NT2/D1 (cell line): Measurements from ENCODE around the gene CPA3.

Experiments used
- DNase-seq: peaks from one replicate; pipeline ENCODE4 v3.0.0-alpha.2; 2011; ENCODE audit warnings: low read depth, low spot score
- H3K27me3 ChIP-seq: 2 replicates; pipeline ENCODE4 v1.6.0; 2011; ENCODE audit warnings: mild to moderate bottlenecking; ENCODE audit not compliant: insufficient read length, insufficient read depth
- H3K36me3 ChIP-seq: 2 replicates; pipeline ENCODE4 v1.6.1; 2011; ENCODE audit warnings: mild to moderate bottlenecking, low read length, mixed read lengths; ENCODE audit not compliant: insufficient read depth, insufficient read length
- H3K4me1 ChIP-seq: 2 replicates; pipeline ENCODE4 v1.5.1; 2011; ENCODE audit not compliant: insufficient read depth, insufficient read length
- H3K4me3 ChIP-seq: 2 replicates; pipeline ENCODE4 v1.5.1; 2011; ENCODE audit warnings: low read depth; ENCODE audit not compliant: insufficient read length
- H3K9ac ChIP-seq: 2 replicates; pipeline ENCODE4 v1.6.0; 2011; ENCODE audit warnings: low read depth; ENCODE audit not compliant: insufficient read length
- H3K9me3 ChIP-seq: 2 replicates; pipeline ENCODE4 v1.5.1; 2011; ENCODE audit warnings: mild to moderate bottlenecking, low read length; ENCODE audit not compliant: insufficient read depth
- SUZ12 ChIP-seq: IDR thresholded peaks from 2 replicates; pipeline ENCODE4 v1.6.1; 2011; ENCODE audit not compliant: insufficient read length, insufficient read depth; ENCODE audit errors: extremely low read depth
- YY1 ChIP-seq: IDR thresholded peaks from 2 replicates; pipeline ENCODE4 v1.6.1; 2011; ENCODE audit not compliant: insufficient read length, insufficient read depth
- ZNF274 ChIP-seq: IDR thresholded peaks from 2 replicates; pipeline ENCODE4 v1.6.1; 2011; ENCODE audit warnings: mild to moderate bottlenecking, low read depth, low read length

Gene CPA3, protein sequence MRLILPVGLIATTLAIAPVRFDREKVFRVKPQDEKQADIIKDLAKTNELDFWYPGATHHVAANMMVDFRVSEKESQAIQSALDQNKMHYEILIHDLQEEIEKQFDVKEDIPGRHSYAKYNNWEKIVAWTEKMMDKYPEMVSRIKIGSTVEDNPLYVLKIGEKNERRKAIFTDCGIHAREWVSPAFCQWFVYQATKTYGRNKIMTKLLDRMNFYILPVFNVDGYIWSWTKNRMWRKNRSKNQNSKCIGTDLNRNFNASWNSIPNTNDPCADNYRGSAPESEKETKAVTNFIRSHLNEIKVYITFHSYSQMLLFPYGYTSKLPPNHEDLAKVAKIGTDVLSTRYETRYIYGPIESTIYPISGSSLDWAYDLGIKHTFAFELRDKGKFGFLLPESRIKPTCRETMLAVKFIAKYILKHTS

GRCh38 chr3:148865049-148865448 lies at the start of gene CPA3:
TSS of gene CPA3 (plus strand) at chr3:148865296. CDS start at chr3:148865308, 12 bp downstream.
- H3K9me3 ChIP-seq = no peaks in the 10 kb centered on the region
- no peaks in the 10 kb centered on the region for H3K36me3 ChIP-seq
- H3K27me3 ChIP-seq = no peaks in the 10 kb centered on the region
- no peaks in the 10 kb centered on the region for H3K4me1 ChIP-seq
- H3K9ac ChIP-seq = no peak within 1 kb of the TSS
- DNase-seq = no peak
- no peak within 1 kb of the TSS for H3K4me3 ChIP-seq
- TF ChIP-seq SUZ12 (no peak), YY1 (no peak), ZNF274 (no peak)

- no peak for TF ChIP-seq SUZ12
- TF ChIP-seq YY1 = no peak
- TF ChIP-seq ZNF274 = no peak
- Histone ChIP-seq H3K36me3 (no peaks in the 10 kb centered on the region), H3K27me3 (no peaks in the 10 kb centered on the region), H3K4me1 (no peaks in the 10 kb centered on the region), H3K9ac (no peak overlapping the region), H3K9me3 (peaks cover 8% of the 10 kb centered on the region; the same call in 1 of the 2 replicates), H3K4me3 (no peak overlapping the region)
- DNase-seq = no peak
These were observed 49.6 kb upstream of the CPA3 start for GRCh38 chr3:148815316-148816110.

DNA sequence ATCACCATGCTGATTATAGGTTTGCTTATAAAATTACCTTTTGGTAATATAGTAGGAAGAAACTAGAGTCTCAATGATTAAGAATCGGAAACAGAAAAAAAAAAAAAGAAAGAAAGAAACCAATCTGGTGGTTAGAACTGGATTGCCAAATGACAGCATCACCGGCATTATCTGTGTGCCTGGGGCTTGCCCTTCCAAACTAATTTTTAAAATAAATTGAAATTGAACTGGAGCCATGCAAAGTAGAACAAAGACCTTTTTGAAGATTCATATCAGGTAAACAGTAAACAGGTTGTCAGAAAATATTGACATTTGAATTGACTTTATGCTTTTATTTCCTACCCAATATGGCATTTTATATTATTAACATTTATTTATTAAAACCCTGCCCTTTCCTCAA lies 48.7 kb upstream of the CPA3 start:
- H3K9me3 ChIP-seq = peaks cover 5% of the 10 kb centered on the region; the same call in 1 of the 2 replicates
- no peak overlapping the region for H3K9ac ChIP-seq
- no peaks in the 10 kb centered on the region for H3K27me3 ChIP-seq
- no peaks in the 10 kb centered on the region for H3K4me1 ChIP-seq
- TF ChIP-seq ZNF274 = no peak
- TF ChIP-seq SUZ12 = no peak
- TF ChIP-seq YY1 = no peak
- no peak overlapping the region for H3K4me3 ChIP-seq
- H3K36me3 ChIP-seq = no peaks in the 10 kb centered on the region
- no peak for DNase-seq

DNA sequence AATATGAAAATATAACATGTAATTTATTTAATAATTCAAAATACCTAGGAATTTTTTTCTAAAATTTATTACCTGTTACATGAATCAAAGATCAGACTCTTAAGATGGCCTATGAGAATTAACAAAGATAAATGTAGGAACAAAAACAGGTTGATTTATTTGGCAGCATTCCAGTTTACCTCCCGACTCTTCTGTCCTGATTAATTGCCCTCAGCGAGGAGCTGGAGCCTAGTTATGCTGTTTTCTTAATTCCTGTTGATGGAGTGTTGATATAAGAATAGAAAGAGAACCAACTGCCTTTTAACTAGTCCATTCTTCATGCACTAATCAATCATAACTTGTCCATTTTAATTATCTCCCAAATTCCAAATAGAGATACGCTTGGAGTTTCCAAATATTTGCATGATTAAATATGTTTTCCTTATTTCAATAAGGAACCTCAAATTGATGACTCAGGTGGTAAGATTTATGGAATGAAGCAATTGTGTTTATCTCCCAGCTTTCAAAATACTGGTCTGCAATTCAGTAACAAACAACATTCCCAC lies 48.0 kb upstream of the CPA3 start:
- Histone ChIP-seq H3K9me3 (no peaks in the 10 kb centered on the region), H3K4me3 (no peak overlapping the region), H3K27me3 (no peaks in the 10 kb centered on the region), H3K9ac (no peak overlapping the region), H3K4me1 (no peaks in the 10 kb centered on the region), H3K36me3 (no peaks in the 10 kb centered on the region)
- TF ChIP-seq SUZ12 (no peak), YY1 (no peak), ZNF274 (no peak)
- no peak for DNase-seq

GRCh38 chr3:148820361-148821245 lies 44.5 kb upstream of the CPA3 start:
- peak; percentile 8 for DNase-seq
- no peaks in the 10 kb centered on the region for H3K27me3 ChIP-seq
- no peak overlapping the region for H3K4me3 ChIP-seq
- H3K9ac ChIP-seq = no peak overlapping the region
- H3K4me1 ChIP-seq = no peaks in the 10 kb centered on the region
- no peaks in the 10 kb centered on the region for H3K9me3 ChIP-seq
- no peak for TF ChIP-seq YY1
- TF ChIP-seq ZNF274 = no peak
- no peak for TF ChIP-seq SUZ12
- no peaks in the 10 kb centered on the region for H3K36me3 ChIP-seq

DNA sequence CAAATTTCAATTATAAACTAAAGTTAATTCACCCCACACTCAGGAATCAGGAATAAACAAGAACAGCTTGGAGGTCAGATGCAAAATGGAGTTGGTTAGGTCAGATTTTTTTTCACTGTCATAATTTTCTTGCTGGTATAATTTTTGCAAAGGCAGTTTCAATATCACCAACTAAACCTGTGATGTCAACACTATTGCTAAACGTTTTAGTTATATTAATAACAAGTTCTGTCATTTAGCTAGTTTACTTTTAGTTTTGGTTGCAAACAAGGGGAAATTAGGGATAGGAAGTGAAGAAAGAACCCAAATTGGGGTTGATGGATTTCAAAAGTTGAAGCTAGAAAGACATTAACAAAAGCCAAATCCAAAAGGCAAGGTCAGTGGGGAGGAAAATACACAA lies 42.1 kb upstream of the CPA3 start:
- DNase-seq = no peak

More for the DNA sequence above, 42.1 kb upstream of the CPA3 start:
- TF ChIP-seq ZNF274 (no peak), SUZ12 (no peak), YY1 (no peak)
- no peaks in the 10 kb centered on the region for H3K36me3 ChIP-seq
- no peaks in the 10 kb centered on the region for H3K4me1 ChIP-seq
- no peak overlapping the region for H3K9ac ChIP-seq
- H3K9me3 ChIP-seq = no peaks in the 10 kb centered on the region
- no peaks in the 10 kb centered on the region for H3K27me3 ChIP-seq
- no peak overlapping the region for H3K4me3 ChIP-seq
